ENCODE results near the gene COL27A1.

DNA sequence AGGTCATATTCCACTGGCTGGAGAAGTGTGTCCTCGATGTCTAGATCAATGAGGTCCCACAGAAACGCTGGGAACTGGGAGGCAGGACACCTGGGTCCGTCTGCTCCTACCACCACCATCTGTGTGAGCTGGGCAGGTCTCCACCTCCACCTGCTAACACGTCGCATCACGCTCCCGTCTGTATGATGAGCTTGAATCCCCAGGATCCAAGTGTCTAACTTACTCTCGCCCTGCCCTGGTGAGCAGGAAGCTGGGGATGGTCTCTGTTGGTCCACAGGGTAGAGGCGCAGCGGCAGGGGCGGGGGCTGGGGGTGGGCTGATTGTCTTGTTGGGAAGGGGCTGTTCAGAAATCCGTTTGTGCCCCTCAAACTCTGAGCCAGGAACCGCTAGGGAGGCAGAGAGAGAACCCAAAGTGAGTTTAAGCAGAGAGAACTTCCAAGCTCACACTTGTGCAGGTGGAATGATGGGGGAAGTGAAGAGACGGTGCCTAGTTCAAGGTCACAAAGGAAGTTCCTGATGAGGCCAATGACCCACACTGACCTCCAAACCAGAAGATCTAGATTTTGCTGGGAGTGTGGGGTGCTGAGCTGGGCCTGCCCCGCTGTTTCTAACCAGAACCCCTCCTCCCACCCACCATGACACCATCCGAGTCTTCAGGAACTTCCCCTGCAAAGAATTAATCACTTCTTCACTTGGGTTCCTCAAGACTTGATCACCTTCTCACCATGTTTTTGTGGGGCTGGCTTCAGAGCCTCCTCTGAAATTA lies 195.5 kb downstream of the COL27A1 start:
- TF ChIP-seq CTCF (IDR thresholded peaks at IDR 0.05) (no peak), POLR2A (IDR thresholded peaks at IDR 0.05) (no peak)

Measured in prostate gland (tissue), 2 donors.